GM21381 (cell line): ENCODE results near the gene SZRD1.

ENCODE experiments used
- ATAC-seq: cut with Tn5 transposase; IDR thresholded peaks from one replicate; pipeline ENCODE4 v1.9.1; 2021; ENCODE audit warnings: mild to moderate bottlenecking, moderate library complexity; ENCODE audit not compliant: unreplicated experiment

The SZRD1 gene

DNA sequence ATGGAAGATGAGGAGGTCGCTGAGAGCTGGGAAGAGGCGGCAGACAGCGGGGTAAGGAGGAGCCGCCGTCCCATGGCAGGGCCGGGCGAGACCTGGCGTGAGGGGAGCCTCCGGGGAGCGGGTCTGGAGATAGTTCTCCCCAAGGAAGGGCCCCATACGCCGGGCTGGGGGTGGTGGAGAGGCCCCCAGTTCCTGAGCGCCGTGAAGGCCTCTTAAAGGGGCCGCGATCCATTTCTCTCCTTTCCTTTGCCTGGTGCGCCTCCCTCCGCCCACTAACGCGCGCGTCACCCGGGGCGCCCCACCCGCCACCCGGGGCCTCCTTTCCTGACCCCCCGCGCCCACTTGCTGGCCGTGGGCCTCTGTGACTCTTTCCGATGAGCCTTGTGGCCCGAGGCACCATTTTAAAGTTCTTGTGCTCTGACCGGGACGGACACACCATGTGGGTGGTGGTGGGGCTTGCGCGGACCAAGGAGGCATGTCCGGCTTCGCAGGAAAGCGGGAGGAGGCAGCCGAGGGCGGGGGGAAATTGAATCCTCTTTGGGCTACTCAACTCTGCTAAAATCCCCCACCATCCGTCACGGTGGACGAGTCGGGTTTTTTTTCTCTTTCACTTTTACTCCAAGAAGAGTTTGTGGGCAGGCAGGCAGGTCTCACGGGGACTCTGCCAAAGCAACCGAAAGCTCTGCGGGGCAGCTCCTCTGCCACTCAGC lies 371 bp downstream of the SZRD1 start:
- ATAC-seq = peak; percentile 55

DNA sequence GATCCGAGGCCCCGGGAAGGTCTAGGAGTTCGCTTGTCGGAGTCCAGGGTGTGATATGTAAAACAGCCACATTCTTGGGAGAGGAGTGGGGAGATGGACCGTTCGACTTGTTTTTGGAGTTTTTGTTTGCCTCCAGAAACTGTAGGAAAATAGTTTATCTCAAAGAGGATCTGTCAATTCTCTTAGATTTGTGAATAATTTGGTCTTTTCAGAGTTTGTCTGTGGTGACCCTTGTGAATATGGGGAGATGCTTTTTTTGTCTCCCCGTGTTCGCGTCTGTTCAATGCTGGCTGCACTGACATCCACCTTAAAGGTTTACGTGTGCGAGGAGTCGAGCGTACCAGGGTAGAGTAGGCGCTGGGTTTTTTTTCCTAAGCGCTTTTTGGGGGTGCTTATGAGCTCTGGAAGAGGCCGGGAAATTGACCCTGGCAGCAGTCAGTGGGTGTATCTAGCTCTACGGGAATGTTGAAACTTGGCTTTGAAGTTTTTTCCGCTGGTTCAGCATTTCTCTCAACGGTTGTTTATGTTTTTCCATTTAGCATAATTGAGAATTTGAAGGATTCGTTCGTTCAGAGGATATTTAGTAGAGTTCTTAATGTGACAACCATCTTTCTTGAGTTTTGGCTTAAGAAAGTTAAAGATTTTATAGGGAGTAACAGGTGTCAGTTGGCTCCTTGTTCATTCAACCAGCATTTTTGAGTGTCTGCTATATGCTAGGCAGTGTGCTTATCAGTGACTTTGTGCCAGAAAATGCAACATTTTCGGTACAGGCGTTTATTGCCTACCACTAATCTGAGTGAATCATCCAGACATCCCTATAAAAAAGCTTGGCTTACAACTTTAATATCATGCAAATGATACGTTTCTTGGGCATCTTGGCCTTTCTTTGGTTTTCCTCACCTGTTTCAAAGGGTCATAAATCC lies 1.2 kb downstream of the SZRD1 start:
- no peak for ATAC-seq

DNA sequence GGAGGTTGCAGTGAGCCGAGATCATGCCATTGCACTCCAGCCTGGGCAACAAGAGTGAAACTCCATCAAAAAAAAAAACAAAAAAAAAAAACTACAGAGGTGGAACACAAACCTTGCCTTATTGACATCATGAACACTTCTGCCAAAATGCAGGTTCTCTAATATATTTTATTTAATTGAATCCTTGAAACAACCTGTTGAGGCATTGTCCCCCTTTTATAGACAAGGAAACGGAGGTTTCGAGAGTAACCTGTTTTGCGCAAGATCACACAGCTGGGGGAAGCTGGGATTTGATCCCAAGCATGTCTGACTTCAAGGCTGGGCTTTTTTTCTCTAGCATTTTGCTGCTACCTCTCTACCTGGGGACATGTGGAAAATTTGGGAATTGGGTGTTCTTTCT lies 2.8 kb downstream of the SZRD1 start:
- no peak for ATAC-seq

DNA sequence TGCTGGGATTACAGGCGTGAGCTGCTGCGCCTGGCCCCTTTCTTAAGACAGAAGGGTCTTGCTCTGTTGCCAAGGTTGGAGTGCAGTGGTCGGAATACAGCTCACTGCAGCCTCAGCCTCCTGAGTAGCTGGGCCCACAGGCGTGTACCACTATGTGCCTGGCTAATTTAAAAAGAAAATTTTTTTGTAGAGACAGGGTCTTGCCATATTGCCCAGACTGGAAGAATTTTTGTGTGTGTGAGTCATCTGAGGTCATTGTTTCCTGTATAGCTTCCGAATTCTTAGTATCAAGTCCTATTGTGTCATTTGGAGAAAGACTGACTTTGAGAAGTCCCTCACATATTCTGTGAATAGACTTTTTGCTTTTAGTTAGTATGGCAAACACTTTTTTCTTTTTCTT lies 4.7 kb downstream of the SZRD1 start:
- ATAC-seq = no peak

DNA sequence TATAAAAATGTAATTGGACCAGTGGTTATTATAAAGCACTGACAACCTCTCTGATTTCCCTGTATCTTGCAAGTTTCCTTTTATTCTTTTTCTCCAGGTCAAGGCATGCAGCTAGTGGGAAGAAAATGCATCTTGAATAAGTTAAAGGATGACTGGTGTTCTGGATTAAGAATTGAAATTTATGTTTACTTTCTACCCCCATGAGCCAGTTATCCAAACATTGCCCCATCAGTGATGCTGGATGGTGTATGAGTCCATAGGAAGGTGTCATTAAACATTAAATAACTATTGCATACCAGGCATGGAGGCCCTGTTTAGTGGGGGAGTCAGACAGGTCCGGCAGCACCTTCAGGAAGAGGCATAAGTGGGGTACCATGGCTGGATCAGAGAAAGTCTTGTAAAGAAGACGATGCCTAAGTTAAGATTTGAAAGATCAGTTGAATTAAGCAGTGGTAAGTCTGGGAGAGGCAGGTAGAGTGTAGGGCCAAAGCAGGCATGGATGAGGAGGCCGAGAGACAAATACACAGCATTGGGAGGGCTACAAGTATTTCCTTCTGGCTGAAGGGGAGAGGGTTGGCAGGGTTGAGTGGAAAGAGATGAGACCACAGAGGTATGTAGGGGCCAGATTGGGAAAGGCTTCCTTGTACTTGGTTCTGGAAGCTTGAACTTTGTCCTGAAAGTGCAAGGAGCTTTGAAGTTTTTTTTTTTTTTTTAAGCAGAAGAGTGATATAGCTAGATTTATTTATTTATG lies 5.7 kb downstream of the SZRD1 start:
- no peak for ATAC-seq

DNA sequence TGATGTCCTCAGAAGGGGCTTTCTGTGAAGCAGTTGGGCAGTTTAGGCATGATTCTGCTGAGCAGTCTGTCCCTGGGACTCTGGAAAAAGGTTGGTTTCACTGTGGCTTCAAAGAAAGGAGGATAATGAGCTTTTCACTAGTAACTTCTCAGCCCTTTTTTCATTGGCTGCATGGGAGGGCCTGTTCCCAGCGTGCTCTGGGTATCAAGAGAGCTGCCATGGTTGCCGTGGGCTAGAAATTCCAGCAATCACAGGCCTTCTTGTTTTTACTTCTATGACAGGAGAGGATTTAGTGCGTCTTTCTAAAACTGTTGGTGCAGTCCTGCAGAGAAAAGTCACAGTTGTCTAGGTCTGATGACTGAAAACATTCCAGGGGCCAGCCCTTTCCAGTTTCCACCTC lies 7.2 kb downstream of the SZRD1 start:
- no peak for ATAC-seq

DNA sequence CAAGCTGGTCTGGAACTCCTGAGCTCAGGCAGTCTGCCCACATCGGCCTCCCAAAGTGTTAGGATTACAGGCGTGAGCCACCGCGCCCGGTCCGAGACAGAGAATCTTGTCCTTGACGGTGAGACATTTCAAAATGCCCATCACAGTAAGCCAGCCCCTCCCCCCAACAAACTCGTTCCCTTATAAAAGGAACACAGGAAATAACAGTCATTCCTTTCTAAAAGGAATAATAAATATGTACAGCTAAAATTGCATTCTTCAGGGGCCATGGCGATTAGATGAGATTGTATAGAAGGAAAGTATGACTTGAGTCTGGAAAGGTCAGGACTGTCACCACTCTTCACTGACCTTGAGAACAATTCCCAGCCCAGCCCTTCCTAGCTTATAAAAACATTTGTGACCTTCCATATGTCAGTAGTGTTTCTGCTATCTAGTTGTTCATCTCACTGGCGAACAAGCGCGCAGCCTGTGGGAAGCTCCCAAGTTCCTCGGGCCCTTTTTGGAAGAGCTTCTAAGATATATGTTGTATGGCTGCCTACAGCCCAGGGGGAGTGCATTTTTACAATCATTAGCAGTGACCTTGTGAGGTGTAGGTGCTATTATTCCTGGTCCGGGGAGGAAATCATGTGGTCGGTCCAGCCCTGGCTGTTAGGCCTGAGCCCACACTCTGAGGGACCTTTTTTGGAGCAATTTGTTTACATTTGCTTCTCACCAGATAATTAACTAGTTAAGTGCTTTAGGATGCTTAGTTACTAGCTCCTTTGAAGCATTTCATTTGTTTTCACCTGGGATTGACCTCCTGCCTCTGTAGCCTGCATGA lies 8.7 kb downstream of the SZRD1 start:
- no peak for ATAC-seq

DNA sequence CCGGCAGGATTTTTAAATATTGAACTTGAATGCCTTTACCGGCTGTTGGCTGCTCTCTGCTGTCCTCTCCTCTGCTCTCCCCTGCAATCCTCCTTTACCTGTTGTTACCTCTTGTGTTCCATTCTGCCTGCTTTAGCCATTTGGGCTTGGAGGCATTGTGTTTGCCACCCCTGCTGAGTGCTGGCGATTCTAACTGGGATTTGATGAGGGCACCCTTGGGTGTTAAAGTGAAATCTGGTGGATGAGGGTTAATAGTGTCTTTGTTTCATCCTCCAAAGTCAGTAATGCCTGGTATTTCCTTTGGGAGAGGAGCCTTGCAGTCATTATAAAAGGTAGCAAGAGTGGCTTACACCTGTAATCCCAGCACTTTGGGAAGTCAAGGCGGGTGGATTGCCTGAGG lies 9.9 kb downstream of the SZRD1 start:
- ATAC-seq = no peak

DNA sequence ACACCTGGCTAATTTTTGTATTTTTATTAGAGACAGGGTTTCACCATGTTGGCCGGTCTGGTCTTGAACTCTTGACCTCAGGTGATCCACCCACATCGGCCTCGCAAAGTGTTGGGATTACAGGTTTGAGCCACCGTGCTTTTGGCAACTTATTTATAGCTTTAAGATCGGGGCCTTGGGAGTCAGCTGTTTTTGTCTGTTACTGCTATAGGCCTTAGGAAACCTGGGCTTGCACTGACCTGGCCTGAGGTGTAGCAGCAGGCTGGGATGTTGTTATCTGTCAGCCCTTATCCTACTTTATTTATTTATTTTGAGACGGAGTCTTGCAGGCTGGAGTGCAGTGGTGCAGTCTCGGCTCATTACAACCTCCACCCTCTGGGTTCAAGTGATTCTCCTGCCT lies 11.4 kb downstream of the SZRD1 start:
- ATAC-seq = no peak

DNA sequence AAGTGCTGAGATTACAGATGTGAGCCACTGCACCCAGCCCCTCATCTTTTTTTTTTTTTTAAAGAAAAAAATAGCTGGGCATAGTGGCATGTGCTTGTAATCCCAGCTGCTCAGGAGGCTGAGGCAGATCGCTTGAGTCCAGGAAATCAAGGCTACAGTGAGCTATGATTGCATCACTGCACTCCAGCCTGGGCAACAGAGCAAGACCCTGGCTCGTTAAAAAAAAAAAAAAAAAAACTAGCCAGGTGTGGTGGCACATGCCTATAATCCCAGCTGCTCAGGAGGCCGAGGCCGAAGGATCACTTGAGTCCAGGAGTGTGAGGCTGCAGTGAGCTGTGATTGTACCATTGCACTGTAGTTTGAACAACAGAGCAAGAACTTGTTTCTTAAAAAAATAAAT lies 13.8 kb downstream of the SZRD1 start:
- ATAC-seq = no peak

DNA sequence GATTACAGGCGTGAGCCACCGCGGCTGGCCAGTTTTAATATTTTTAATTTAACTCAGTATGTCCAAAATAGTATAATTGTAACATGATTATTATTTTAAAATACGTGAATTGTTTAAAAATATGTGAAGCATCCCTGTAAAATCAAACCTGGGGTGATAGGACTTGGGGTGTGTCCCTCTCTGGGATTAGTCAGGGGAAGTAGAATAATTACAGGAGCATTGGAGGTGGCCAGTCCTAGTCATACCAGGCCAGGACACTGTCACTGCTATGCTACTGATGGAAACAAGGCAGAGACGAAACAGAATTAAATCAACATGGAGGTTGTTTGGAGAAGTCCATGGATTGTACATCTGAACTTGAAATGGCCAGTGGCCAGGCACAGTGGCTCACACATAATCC lies 16.8 kb downstream of the SZRD1 start:
- ATAC-seq = no peak

DNA sequence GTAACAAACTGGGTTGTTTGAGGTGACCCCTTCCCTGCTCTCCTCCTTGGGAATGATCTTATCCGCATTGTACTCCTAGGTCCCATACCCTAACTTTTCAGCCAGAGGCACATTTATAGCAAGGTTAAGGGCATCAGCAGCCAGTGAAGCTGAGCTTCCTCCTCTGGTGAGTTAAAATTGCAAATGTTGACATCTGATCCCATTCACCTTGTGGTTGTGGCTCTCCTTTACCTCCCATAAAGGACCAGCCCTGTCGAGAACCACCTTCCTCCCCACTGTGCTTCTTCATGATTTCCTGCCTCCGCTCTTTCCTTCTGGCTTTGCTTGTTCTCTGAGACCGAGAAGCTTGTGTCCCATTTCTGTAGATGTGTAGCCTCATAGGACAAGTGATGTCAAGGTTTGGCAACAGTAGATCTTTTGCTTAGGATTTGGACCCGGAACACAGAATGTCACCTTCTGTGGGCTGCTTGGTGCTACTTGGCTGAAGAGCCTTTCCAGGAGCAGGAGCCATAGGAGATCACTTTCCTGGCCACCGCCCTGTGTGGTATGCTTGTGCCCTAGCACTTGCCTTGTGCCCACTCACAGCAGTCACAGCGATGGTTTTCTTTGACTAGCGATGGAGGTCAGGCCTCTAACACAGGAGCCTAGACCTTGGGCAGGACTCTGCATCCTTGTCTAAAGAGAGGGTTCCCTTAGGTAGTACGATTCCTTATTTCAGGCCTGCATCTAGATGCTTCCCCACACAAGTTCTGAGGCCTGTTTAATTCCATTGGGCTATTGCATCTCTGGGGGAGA lies 18.8 kb downstream of the SZRD1 start:
- ATAC-seq = no peak

DNA sequence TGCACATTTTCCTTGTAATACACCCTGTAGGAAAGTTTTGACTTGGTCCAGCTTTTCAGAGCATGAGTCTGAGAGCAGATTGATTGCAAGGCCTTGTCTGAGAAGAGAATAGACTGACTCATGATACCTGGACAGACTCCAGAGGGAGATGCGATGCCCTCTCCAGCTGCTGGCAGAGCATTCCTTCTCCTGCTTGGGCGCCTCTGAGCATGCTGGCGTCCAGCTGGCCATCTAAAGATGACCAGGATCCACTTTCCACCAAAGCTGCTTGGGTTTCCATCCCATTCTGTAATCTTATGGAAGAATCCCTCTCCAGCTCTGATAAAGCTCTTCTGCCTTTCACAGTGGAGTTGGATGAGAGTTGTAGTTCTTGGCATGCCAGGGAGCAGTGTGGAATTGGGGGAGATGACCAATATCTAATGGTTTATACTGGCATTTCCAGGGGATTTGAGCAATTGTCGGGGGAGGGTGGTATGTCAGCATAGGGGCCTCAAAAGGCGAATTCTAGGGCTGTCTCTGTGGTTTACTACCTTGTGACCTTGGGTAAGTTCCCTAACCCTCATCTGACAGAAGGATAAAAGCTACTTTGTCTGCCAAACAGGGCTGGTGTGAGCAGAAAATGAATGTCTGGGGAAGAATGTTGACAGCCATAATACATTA lies 19.5 kb downstream of the SZRD1 start:
- no peak for ATAC-seq

DNA sequence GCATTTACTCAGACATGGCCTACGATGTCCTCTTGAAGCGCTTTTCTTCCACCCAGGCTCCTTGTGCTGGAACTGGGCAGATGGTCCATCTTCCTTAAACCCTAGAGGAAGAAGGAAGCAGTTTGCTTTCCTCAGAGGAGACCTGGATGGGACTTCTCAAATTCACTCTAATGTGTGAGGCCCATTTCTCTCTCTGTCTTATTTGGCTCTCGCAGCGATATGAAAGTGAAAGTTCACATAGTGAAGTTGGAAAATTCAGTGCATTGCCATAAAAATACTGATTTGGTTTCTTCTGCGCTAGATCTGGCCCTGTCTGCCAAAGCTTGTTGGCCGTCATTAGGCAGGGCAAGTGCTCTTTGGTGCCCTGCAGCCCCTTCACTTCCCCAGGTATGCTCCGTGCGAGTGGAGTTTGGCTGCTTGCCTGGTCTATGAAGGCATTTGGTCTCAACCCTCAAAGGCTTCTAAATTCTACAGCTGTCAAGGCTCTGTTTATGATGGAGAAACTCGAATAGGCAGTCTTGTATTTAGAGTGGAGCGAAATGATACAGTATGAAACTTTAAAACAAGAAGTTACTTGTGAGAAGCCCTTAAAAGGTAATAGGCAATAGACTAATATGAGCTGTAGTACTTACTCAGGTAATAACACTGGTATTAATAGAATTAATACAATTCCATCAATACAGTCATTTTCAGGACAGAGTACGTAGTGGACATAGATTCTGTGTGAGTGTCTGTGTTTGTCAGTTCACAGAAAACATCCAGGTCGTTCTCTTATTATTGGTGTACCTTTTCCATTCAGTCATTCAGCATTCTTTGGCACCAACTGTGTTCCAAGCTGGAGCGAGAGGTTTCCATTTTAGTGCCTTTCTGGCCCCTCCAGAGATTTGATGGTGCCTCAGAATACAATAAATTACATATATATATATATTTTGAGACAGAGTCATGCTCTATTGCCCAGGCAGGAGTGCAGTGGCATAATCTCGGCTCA lies 20.5 kb downstream of the SZRD1 start:
- ATAC-seq = no peak

DNA sequence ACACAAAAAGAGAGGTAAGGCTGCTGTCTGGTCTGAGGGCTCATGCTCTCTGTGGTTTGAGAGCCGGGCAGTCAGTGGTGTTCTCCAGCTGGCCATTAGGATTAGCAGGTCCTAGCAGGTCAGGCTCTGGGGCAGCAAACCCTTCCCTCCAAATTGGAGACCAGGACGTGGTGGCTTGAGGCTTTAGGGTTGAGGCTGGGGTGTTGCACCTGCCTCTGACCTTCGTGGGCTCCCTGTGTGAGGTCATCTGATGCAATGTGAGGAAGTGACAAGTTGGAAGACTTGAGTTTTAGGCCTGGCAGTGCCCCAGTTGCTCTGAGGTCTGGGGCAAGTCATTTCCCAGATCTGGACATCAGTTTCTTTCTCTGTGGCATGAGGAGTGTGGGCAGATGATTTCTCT lies 24.4 kb downstream of the SZRD1 start:
- no peak for ATAC-seq

DNA sequence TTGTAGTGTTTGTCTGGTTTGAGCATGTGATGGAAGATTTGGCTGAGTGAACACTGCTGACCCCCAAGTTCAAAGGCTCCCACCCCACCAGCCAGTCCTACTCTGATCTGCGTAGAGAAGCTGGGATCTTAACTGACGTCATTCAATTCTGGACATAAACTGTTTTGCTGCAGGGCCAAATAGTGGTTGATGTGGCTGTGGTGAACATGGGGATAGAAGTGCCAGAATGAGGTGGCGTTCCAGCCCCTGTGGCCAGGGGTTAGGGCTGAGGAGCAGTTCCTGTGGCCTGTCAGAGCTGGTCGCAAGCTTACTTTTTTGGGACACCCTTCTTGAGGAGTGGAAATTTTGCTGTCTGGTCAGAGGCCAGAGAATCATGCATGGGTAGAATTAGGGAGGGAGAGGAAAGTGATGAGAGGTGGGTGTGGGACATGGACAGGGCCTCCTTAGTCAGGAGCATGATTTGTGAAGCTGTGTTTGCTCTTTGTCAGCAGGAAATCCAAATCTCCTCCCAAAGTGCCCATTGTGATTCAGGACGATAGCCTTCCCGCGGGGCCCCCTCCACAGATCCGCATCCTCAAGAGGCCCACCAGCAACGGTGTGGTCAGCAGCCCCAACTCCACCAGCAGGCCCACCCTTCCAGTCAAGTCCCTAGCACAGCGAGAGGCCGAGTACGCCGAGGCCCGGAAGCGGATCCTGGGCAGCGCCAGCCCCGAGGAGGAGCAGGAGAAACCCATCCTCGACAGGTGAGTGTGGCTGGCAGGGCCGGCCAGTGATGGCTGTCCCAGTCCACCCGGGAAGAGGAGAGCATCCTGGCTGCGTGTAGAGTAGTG lies 25.9 kb downstream of the SZRD1 start:
- no peak for ATAC-seq
